GM18517 (cell line): ENCODE results near the gene TMEM92.

Source experiments
- ATAC-seq: cut with Tn5 transposase; IDR thresholded peaks from one replicate; pipeline ENCODE4 v1.9.1; 2021; ENCODE audit warnings: mild to moderate bottlenecking, moderate library complexity; ENCODE audit not compliant: unreplicated experiment

The TMEM92 gene

GRCh38 chr17:50274142-50274896 is at the start of gene TMEM92:
Gene TMEM92, plus strand, starts transcription at chr17:50274466. Its CDS starts 36 bp downstream, at chr17:50274502.
- ATAC-seq: no peak

GRCh38 chr17:50225701-50226240 is 48.5 kb upstream of the TMEM92 start:
- ATAC-seq: no peak

GRCh38 chr17:50234581-50234980 is 39.7 kb upstream of the TMEM92 start:
- ATAC-seq: no peak

- no peak for ATAC-seq
Observed at GRCh38 chr17:50237901-50238300, 36.4 kb upstream of the TMEM92 start.

- ATAC-seq: no peak
Observed at GRCh38 chr17:50238601-50239280, 35.5 kb upstream of the TMEM92 start.

GRCh38 chr17:50239937-50240336 is 34.3 kb upstream of the TMEM92 start:
- ATAC-seq: no peak

- no peak for ATAC-seq
Observed at GRCh38 chr17:50240851-50241250, 33.4 kb upstream of the TMEM92 start.

- no peak for ATAC-seq
Observed at GRCh38 chr17:50241431-50241830, 32.8 kb upstream of the TMEM92 start.

- no peak for ATAC-seq
Observed at GRCh38 chr17:50244771-50245170, 29.5 kb upstream of the TMEM92 start.

- no peak for ATAC-seq
Observed at GRCh38 chr17:50248255-50248654, 26.0 kb upstream of the TMEM92 start.

- ATAC-seq: no peak
Observed at GRCh38 chr17:50252781-50253180, 21.5 kb upstream of the TMEM92 start.

- no peak for ATAC-seq
Observed at GRCh38 chr17:50255766-50256635, 18.3 kb upstream of the TMEM92 start.

- no peak for ATAC-seq
Observed at GRCh38 chr17:50256826-50257618, 17.2 kb upstream of the TMEM92 start.

- ATAC-seq: no peak
Observed at GRCh38 chr17:50257676-50258224, 16.5 kb upstream of the TMEM92 start.

- ATAC-seq: no peak
Observed at GRCh38 chr17:50258647-50259476, 15.4 kb upstream of the TMEM92 start.

GRCh38 chr17:50259477-50260324 is 14.6 kb upstream of the TMEM92 start:
- no peak for ATAC-seq

GRCh38 chr17:50260501-50260911 is 13.8 kb upstream of the TMEM92 start:
- no peak for ATAC-seq
